Tibial nerve (tissue), 4 donors: Measurements from ENCODE around the gene ZKSCAN5. TPM values are rescaled to one million over a fixed set of nuclear protein-coding genes. Genes with fewer than 3 reads are reported as not detected.
"Not testable (repeated sequence)": the region's sequence is repeated elsewhere in the genome, so short reads cannot be mapped to it uniquely, and the experiment has no call there.

Experiments
- DNase-seq, 2 donors: peaks; one replicate each; pipeline ENCODE4 v3.0.0-alpha.2; 2019; ENCODE audit warnings: low spot score in 2 of 2
- H3K27ac ChIP-seq, 4 donors: fragments of 200-600 bp; sonication (generic) in 3 of 4; one replicate each; pipeline ENCODE4 v1.5.1; 2017 to 2019; ENCODE audit warnings: mild to moderate bottlenecking in 1 of 4
- H3K27me3 ChIP-seq, 2 donors: fragments of 200-600 bp; sonication (generic) in 1 of 2; one replicate each; pipeline versions ENCODE4 v1.5.1 to v1.6.0; 2017 to 2019
- H3K36me3 ChIP-seq, 3 donors: fragments of 200-600 bp; sonication (generic); one replicate each; pipeline ENCODE4 v1.5.1; 2018 to 2019
- H3K4me1 ChIP-seq, 4 donors: fragments of 200-600 bp; sonication (generic) in 3 of 4; one replicate each; pipeline ENCODE4 v1.5.1; 2017 to 2019
- H3K4me3 ChIP-seq, 4 donors: fragments of 200-600 bp; sonication (generic) in 3 of 4; one replicate each; pipeline ENCODE4 v1.5.1; 2017 to 2019; ENCODE audit warnings: mild to moderate bottlenecking in 1 of 4, moderate library complexity in 1 of 4
- H3K9me3 ChIP-seq, 4 donors: fragments of 200-600 bp; sonication (generic) in 3 of 4; one replicate each; pipeline ENCODE4 v1.5.1; 2017 to 2019
- CTCF ChIP-seq, 5 experiments: fragments of 200-600 bp in 3 of 5; fragments of 450-650 bp in 2 of 5; sonication (generic) in 3 of 5; IDR thresholded peaks; one replicate each; pipeline ENCODE4 v1.5.1; 2016 to 2019; ENCODE audit warnings: antibody characterized with exemption in 5 of 5, mild to moderate bottlenecking in 3 of 5, moderate library complexity in 2 of 5
- EP300 ChIP-seq, 2 donors: sonication (generic); formaldehyde crosslinking; IDR thresholded peaks; one replicate each; pipeline ENCODE4 v1.6.1; 2017; ENCODE audit warnings: antibody characterized with exemption in 2 of 2, mild to moderate bottlenecking in 1 of 2
- POLR2A ChIP-seq, 2 donors: fragments of 450-650 bp; IDR thresholded peaks; one replicate each; pipeline ENCODE4 v1.6.1; 2017; ENCODE audit warnings: antibody characterized with exemption in 2 of 2, mild to moderate bottlenecking in 2 of 2, moderate library complexity in 2 of 2
- WGBS, 2 donors: methylation state at CpG; one replicate each; pipeline ENCODE4 v1.1.5; 2018; 5-methylcytosine and 5-hydroxymethylcytosine counted together
- total RNA-seq, 4 donors: library from RNA; depleted of rRNA; stranded (reverse); fragments of >200 nt; gene quantifications; one replicate each; pipeline ENCODE4 v1.1.0, GENCODE V29; 2016

The ZKSCAN5 gene
- total RNA-seq, 4 donors from 2014 or later: 9.0 to 11.7 (median 9.9) TPM

GRCh38 chr7:99561737-99562051, 57.2 kb downstream of the ZKSCAN5 start:
- Histone ChIP-seq H3K4me3 (no peak overlapping the region), H3K36me3 (peaks cover 5 to 69% (median 14%) of the 10 kb centered on the region in 3 donors), H3K4me1 (peaks cover 0 to 51% (median 19%) of the 10 kb centered on the region in 4 donors), H3K27me3 (no peaks in the 10 kb centered on the region), H3K9me3 (no peaks in the 10 kb centered on the region), H3K27ac (no peak overlapping the region)
- WGBS, 2 donors: 97 to 100% methylated on average over 2 of the region's 2 CpGs
- TF ChIP-seq POLR2A (IDR thresholded peaks at IDR 0.05) (no peak), CTCF (IDR thresholded peaks at IDR 0.05) (no peak), EP300 (IDR thresholded peaks at IDR 0.05) (no peak)
- no peak for DNase-seq

GRCh38 chr7:99562114-99562784, 57.8 kb downstream of the ZKSCAN5 start:
- no peaks in the 10 kb centered on the region for H3K27me3 ChIP-seq
- TF ChIP-seq POLR2A (IDR thresholded peaks at IDR 0.05) (no peak), EP300 (IDR thresholded peaks at IDR 0.05) (no peak), CTCF (IDR thresholded peaks at IDR 0.05) (no peak)
- WGBS, 2 donors: 81 to 89% methylated on average over 9 of the region's 9 CpGs
- no peak for DNase-seq
- H3K4me3 ChIP-seq: no peak overlapping the region
- no peaks in the 10 kb centered on the region for H3K9me3 ChIP-seq
- H3K36me3 ChIP-seq: peaks cover 5 to 67% (median 14%) of the 10 kb centered on the region in 3 donors
- peaks cover 0 to 45% (median 14%) of the 10 kb centered on the region in 4 donors for H3K4me1 ChIP-seq
- peak overlapping the region in 1 of 4 donors; percentile 1 for H3K27ac ChIP-seq

- Histone ChIP-seq H3K9me3 (no peaks in the 10 kb centered on the region), H3K4me3 (no peak overlapping the region), H3K27me3 (no peaks in the 10 kb centered on the region), H3K4me1 (peaks cover 0 to 40% (median 11%) of the 10 kb centered on the region in 4 donors), H3K36me3 (peaks cover 5 to 67% (median 14%) of the 10 kb centered on the region in 3 donors), H3K27ac (peak overlapping the region in 1 of 4 donors; percentile 1)
- TF ChIP-seq EP300 (IDR thresholded peaks at IDR 0.05) (no peak), CTCF (IDR thresholded peaks at IDR 0.05) (no peak), POLR2A (IDR thresholded peaks at IDR 0.05) (no peak)
- no peak for DNase-seq
- WGBS, 2 donors: 34 to 49% methylated on average over 2 of the region's 2 CpGs
Measured at GRCh38 chr7:99562832-99563231, 58.4 kb downstream of the ZKSCAN5 start.

- DNase-seq: no peak
- Histone ChIP-seq H3K4me1 (peaks cover 0 to 40% (median 11%) of the 10 kb centered on the region in 4 donors), H3K27me3 (no peaks in the 10 kb centered on the region), H3K27ac (no peak overlapping the region), H3K9me3 (no peaks in the 10 kb centered on the region), H3K36me3 (peaks cover 5 to 73% (median 14%) of the 10 kb centered on the region in 3 donors), H3K4me3 (no peak overlapping the region)
- WGBS, 2 donors: 87 to 88% methylated on average over 10 of the region's 10 CpGs
- TF ChIP-seq EP300 (IDR thresholded peaks at IDR 0.05) (no peak), CTCF (IDR thresholded peaks at IDR 0.05) (no peak), POLR2A (IDR thresholded peaks at IDR 0.05) (no peak)
Measured at GRCh38 chr7:99563650-99564049, 59.2 kb downstream of the ZKSCAN5 start.

- peaks cover 3 to 83% (median 3%) of the 10 kb centered on the region in 3 donors for H3K36me3 ChIP-seq
Measured at GRCh38 chr7:99568770-99569169, 64.3 kb downstream of the ZKSCAN5 start.

More at GRCh38 chr7:99568770-99569169, 64.3 kb downstream of the ZKSCAN5 start:
- not testable (repeated sequence) for H3K9me3 ChIP-seq, H3K4me3 ChIP-seq, H3K27me3 ChIP-seq, H3K4me1 ChIP-seq, H3K27ac ChIP-seq, DNase-seq
- WGBS, 2 donors: 92 to 98% methylated on average over 7 of the region's 7 CpGs
